ENCODE measurements around the gene SCYL2.
"Not testable (repeated sequence)": the region's sequence is repeated elsewhere in the genome, so short reads cannot be mapped to it uniquely, and the experiment has no call there.

SCYL2 gene

DNA sequence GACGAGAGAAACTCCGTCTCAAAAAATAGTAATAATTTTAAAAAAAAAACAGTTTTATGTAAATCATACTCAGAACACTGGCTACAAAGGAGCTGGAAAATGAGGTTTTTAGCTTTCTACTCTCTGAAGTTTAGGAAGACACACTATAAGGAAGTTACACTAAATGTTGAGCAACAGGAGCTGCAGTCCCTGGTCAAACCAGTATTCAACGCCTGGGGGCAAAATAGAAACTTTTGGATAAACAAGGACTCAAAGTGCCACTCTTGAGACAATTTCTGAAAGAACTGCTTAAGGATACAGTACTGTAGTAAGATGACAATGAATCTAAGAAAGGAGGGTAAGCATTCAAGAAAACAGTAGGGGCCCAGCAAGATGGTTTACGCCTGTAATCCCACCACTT is 37.1 kb upstream of the SCYL2 start:
- POLR2A ChIA-PET = no interaction called here
- TF ChIP-seq, protein P1, sequence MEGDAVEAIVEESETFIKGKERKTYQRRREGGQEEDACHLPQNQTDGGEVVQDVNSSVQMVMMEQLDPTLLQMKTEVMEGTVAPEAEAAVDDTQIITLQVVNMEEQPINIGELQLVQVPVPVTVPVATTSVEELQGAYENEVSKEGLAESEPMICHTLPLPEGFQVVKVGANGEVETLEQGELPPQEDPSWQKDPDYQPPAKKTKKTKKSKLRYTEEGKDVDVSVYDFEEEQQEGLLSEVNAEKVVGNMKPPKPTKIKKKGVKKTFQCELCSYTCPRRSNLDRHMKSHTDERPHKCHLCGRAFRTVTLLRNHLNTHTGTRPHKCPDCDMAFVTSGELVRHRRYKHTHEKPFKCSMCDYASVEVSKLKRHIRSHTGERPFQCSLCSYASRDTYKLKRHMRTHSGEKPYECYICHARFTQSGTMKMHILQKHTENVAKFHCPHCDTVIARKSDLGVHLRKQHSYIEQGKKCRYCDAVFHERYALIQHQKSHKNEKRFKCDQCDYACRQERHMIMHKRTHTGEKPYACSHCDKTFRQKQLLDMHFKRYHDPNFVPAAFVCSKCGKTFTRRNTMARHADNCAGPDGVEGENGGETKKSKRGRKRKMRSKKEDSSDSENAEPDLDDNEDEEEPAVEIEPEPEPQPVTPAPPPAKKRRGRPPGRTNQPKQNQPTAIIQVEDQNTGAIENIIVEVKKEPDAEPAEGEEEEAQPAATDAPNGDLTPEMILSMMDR (IDR thresholded peaks at IDR 0.05; ENCODE audit: insufficient read depth, low read length, missing control alignments) = no peak
- no peak overlapping the region for H3K4me3 ChIP-seq (ENCODE audit: low read depth, low read length)
- no peak for DNase-seq (ENCODE audit: low read depth, low spot score)
- CTCF ChIA-PET = interaction anchor here (0.5 to 1.2 kb wide), 6 partner anchors 8 to 325 kb away, joined by 3 to 4 read pairs (median 3); no protein-coding TSS in a partner anchor

DNA sequence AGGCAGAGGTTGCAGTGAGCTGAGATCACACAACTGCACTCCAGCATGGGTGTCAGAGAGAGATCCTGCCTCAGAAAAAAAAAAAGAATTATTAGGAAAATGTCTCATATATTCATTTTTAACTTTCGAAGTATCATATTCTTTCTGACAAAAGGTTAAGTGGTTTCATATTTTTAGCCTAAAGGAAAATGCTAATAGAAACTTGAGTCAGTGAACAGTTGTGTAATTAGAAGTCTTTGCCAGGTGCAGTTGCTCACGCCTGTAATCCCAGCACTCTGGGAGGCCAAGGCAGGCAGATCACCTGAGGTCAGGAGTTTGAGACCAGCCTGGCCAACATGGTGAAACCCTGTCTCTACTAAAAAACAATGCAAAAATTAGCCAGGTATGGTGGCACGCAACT is 35.1 kb upstream of the SCYL2 start:
- CTCF ChIA-PET = interaction anchor here (1.2 to 5.0 kb wide), 3 partner anchors 17 to 323 kb away, joined by 3 to 73 read pairs (median 48); no protein-coding TSS in a partner anchor

DNA sequence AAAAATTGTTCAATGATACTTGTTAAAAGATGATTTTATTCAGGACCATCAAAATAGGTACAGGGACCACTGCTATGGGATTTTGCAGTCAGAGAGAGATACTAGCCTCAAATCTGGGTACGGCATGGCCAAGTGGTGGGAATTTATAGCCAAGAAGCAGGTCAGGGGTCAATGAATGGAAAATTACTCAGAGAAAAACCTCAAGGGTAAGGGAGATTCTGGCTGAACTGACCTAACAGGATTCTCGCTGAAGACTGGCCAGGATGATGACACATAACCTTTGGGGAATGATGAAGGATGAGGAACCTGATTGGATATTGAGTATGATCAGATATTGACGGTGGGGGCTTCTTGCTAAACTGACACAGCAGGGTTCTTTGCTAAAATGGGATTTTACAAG is 32.8 kb upstream of the SCYL2 start:
- ChIA-PET POLR2A (no interaction called here), CTCF (interaction anchor here (0.8 to 5.0 kb wide), 16 partner anchors 9 to 321 kb away, joined by 3 to 73 read pairs (median 4); no protein-coding TSS in a partner anchor)
- no peak for DNase-seq (ENCODE audit: low read depth, low spot score)
- TF ChIP-seq, protein P1 (IDR thresholded peaks at IDR 0.05; ENCODE audit: insufficient read depth, low read length, missing control alignments) = no peak
- H3K4me3 ChIP-seq (ENCODE audit: low read depth, low read length) = no peak overlapping the region

More for the DNA sequence above, 35.1 kb upstream of the SCYL2 start:
- DNase-seq (ENCODE audit: low read depth, low spot score); POLR2A ChIA-PET; H3K4me3 ChIP-seq (ENCODE audit: low read depth, low read length): not testable (repeated sequence)

DNA sequence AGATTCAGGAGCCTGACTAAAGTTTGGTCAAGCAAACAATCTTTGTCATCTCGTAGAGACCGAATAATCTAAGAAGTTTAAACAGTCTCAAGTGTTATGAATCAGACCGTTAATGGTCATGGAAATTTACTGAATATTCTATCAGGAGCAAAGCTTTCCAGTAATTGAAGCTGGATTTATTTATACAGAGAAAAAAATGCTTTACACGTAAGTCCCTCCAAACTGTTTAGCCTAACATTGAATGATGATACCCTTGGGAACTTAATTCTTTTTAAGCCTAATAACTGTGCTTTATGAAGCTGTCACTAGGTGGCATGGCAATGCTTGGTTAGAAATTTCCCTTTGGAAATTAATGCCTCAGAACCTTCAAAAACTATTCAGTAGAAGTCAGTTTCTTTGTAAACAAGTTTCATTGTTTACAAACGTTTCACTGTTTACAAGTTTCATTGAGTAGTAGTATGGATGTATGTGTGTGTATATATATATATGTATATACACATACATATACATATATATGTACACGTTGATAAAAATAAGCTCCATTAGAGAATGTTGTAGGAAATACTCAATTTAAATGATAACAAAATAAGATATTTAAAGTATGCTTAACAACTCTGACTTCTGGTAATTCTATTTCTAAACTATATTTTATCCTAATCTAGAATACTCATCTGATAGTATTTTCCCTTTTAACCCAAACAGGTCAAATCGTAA is 32.2 kb upstream of the SCYL2 start:
- ChIA-PET POLR2A (interaction anchor here (0.9 kb wide), 1 partner anchor 32 kb away, joined by 3 read pairs; the partner anchor contains the start of genes DEPDC4 and SCYL2), CTCF (interaction anchor here (0.8 to 5.0 kb wide), 21 partner anchors 9 to 320 kb away, joined by 3 to 73 read pairs (median 4); no protein-coding TSS in a partner anchor)
- no peak overlapping the region for H3K4me3 ChIP-seq (ENCODE audit: low read depth, low read length)
- TF ChIP-seq, protein P1 (IDR thresholded peaks at IDR 0.05; ENCODE audit: insufficient read depth, low read length, missing control alignments) = peak; percentile 55
- peak; percentile 31 for DNase-seq (ENCODE audit: low read depth, low spot score)

DNA sequence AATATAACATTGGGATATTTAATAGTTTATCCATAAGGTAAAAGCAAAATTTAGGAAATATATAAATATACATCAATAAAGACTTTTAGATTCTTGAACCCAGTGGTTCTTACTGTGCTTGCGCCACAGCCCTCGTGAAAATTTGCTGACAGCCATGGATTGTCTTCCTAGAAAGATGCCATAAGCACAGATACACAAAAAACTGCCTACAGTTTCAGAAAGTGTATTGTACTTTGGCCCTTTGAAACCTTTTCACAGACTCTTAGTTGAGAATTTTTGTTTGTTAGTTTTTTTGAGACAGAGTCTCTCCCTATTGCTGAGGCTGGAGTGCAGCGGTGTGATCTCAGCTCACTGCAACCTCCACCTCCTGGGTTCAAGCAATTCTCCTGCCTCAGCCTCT is 28.2 kb upstream of the SCYL2 start:
- TF ChIP-seq, protein P1 (IDR thresholded peaks at IDR 0.05; ENCODE audit: insufficient read depth, low read length, missing control alignments) = no peak
- no peak overlapping the region for H3K4me3 ChIP-seq (ENCODE audit: low read depth, low read length)
- CTCF ChIA-PET = interaction anchor here (0.9 kb wide), 1 partner anchor 317 kb away, joined by 5 read pairs; no protein-coding TSS in a partner anchor
- POLR2A ChIA-PET = no interaction called here
- DNase-seq (ENCODE audit: low read depth, low spot score) = no peak

DNA sequence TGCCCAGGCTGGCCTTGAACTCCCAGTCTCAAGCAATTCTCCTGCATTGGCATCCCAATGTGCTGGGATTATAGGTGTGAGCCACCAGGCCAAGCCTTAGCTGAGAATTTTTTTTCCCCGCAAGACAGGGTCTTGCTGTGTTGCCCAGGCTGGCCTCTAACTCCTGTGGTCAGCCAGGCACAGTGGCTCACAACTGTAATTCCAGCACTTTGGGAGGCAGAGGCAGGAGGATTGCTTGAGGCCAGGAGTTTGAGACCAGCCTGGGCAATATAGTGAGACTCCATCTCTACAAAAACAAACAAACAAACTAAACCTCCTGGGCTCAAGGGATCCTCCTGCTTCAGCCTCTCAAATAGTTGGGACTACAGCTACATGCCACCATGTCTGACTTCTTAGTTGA is 27.4 kb upstream of the SCYL2 start:
- ChIA-PET CTCF (interaction anchor here (0.9 kb wide), 1 partner anchor 316 kb away, joined by 5 read pairs; no protein-coding TSS in a partner anchor), POLR2A (no interaction called here)
- DNase-seq (ENCODE audit: low read depth, low spot score) = no peak
- TF ChIP-seq, protein P1 (IDR thresholded peaks at IDR 0.05; ENCODE audit: insufficient read depth, low read length, missing control alignments) = no peak
- no peak overlapping the region for H3K4me3 ChIP-seq (ENCODE audit: low read depth, low read length)

Data from AG04449 (cell line).